Measurements from ENCODE around the gene SMARCD3.

Gene SMARCD3

GRCh38 chr7:151246851-151247580 lies 1.5 kb downstream of the SMARCD3 start:
- no peak for DNase-seq

- DNase-seq: no peak
Measured at GRCh38 chr7:151246102-151246850, 2.2 kb downstream of the SMARCD3 start.

- DNase-seq: peak; percentile 62 to 66
Measured at GRCh38 chr7:151245360-151246101, 3.0 kb downstream of the SMARCD3 start.

- DNase-seq: no peak
Measured at GRCh38 chr7:151244841-151245346, 3.6 kb downstream of the SMARCD3 start.

- peak; percentile 67 to 77 for DNase-seq
Measured at GRCh38 chr7:151244196-151244840, 4.2 kb downstream of the SMARCD3 start.

GRCh38 chr7:151243408-151244195 lies 4.9 kb downstream of the SMARCD3 start:
- peak in 1 of 2 experiments; percentile 37 for DNase-seq

- no peak for DNase-seq
Measured at GRCh38 chr7:151243045-151243349, 5.5 kb downstream of the SMARCD3 start.

GRCh38 chr7:151242159-151243044 lies 6.1 kb downstream of the SMARCD3 start:
- no peak for DNase-seq

GRCh38 chr7:151241755-151242096 lies 6.8 kb downstream of the SMARCD3 start:
- no peak for DNase-seq

GRCh38 chr7:151240942-151241754 lies 7.3 kb downstream of the SMARCD3 start:
- DNase-seq: no peak

- no peak for DNase-seq
Measured at GRCh38 chr7:151240536-151240935, 8.0 kb downstream of the SMARCD3 start.

- DNase-seq: no peak
Measured at GRCh38 chr7:151239837-151240459, 8.5 kb downstream of the SMARCD3 start.

- DNase-seq: no peak
Measured at GRCh38 chr7:151238924-151239836, 9.3 kb downstream of the SMARCD3 start.

GRCh38 chr7:151238190-151238810 lies 10.2 kb downstream of the SMARCD3 start:
- no peak for DNase-seq

GRCh38 chr7:151237244-151238189 lies 11.0 kb downstream of the SMARCD3 start:
- DNase-seq: no peak

- no peak for DNase-seq
Measured at GRCh38 chr7:151236406-151236805, 12.1 kb downstream of the SMARCD3 start.

Data from activated CD4-positive, alpha-beta T cell treated with anti-CD3 and anti-CD28 coated beads, Interleukin-2, amount 50 U/mL, for 48 hours (primary cell).